Ishikawa (cell line): ENCODE measurements around the gene ITIH1.

ENCODE experiments used
- EGR1 ChIP-seq: IDR thresholded peaks from 2 replicates; pipeline ENCODE4 v1.6.1; 2012
- EP300 ChIP-seq: IDR thresholded peaks from 2 replicates; pipeline ENCODE4 v1.6.1; 2012; ENCODE audit warnings: borderline replicate concordance
- MAX ChIP-seq: IDR thresholded peaks from 2 replicates; pipeline ENCODE4 v1.6.1; 2012
- RAD21 ChIP-seq: IDR thresholded peaks from 2 replicates; pipeline ENCODE4 v1.6.1; 2012; ENCODE audit warnings: low read depth
- REST ChIP-seq: IDR thresholded peaks from 2 replicates; pipeline ENCODE4 v1.6.1; 2012; ENCODE audit warnings: low read depth, mild to moderate bottlenecking
- TAF1 ChIP-seq: IDR thresholded peaks from 2 replicates; pipeline ENCODE4 v1.6.1; 2012; ENCODE audit warnings: low read depth, mild to moderate bottlenecking
- TCF12 ChIP-seq: IDR thresholded peaks from 2 replicates; pipeline ENCODE4 v1.6.1; 2012; ENCODE audit warnings: low read depth
- YY1 ChIP-seq: IDR thresholded peaks from 2 replicates; pipeline ENCODE4 v1.6.1; 2012; ENCODE audit warnings: low read depth
- ZBTB7A ChIP-seq: IDR thresholded peaks from 2 replicates; pipeline ENCODE4 v1.6.1; 2012; ENCODE audit warnings: low read depth

- TF ChIP-seq RAD21 (no peak), ZBTB7A (no peak), TCF12 (no peak), TAF1 (no peak), EGR1 (no peak), REST (no peak), YY1 (no peak), EP300 (no peak), MAX (no peak)
These were observed 21.3 kb upstream of the ITIH1 start for GRCh38 chr3:52756141-52756540.
